ENCODE measurements around the gene PREPL.
"Not testable (repeated sequence)": the region's sequence is repeated elsewhere in the genome, so short reads cannot be mapped to it uniquely, and the experiment has no call there.

Gene PREPL

DNA sequence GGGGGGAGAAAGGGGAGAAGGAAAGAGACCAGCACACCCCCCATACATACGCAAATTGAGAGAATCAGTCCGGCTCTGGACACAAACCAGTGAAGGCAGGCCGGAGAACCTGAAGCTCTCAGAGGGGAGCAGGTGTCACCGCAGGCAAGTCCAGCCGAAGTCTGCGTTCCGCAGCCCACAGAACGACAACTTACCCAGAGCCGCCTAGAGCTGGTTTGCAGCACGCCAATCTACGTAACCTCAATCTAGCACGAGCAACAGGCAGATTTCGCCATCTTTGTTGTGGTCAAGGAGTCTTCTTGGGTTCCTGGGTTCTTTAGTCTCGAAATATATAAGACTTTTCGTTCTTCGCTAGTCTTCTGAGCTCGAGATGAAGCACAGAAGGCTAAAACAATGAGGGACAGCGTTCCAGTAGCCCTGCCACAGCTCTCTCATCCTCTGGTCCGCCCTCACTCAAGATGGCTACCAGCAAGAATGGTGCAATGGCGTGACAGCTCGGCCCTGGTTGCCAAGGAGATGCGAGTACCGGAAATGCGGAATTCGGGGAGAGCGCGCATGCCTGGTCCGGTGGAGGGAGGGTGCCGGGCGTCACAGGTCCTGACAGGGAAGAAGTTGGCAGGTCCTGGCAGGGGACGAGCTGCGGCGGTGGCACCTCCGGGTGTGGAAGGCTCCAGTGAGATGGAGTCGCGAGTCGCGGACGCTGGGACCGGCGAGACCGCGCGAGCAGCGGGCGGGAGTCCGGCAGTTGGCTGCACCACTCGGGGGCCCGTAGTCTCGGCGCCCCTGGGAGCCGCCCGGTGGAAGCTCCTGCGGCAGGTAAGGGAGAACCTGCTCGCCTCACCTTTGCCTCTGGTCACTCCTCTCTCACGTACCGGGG lies at the start of gene PREPL, which contains the start of gene CAMKMT:
Gene PREPL (minus strand): TSS at position 165 of the 877 bp plus-strand sequence. CDS start 15,152 bp downstream, outside the sequence.
Gene CAMKMT (plus strand): TSS at position 618 of the 877 bp plus-strand sequence.
- peak; percentile 94 for DNase-seq

- DNase-seq, result no peak
Measured at GRCh38 chr2:44398243-44398897, 37.1 kb upstream of the PREPL start.

- DNase-seq, result no peak
Measured at GRCh38 chr2:44397447-44398175, 36.3 kb upstream of the PREPL start.

GRCh38 chr2:44392338-44392943 lies 31.1 kb upstream of the PREPL start:
- peak; percentile 51 for DNase-seq

DNA sequence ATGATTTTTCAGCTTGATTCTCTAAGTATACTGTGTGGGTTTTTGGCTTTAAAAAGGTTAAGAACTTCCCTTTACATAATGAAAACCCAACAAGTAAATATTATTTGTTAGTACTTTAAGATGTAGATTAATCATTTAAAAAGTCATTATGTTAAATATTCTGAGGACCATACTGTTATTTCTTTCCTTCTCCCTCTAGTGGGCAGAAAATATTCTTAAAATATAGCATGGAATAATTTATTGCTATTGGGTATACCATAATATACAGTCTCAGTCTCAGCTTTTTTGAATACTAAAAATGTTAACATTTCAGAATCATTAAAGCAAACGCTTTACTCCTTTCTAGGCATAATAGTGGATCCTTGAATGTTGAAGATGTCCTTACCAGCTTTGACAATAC lies 28.6 kb upstream of the PREPL start:
- DNase-seq, result no peak

GRCh38 chr2:44388877-44389276 lies 27.6 kb upstream of the PREPL start:
- DNase-seq, result no peak

GRCh38 chr2:44385226-44385625 lies 23.9 kb upstream of the PREPL start:
- DNase-seq, result not testable (repeated sequence)

DNA sequence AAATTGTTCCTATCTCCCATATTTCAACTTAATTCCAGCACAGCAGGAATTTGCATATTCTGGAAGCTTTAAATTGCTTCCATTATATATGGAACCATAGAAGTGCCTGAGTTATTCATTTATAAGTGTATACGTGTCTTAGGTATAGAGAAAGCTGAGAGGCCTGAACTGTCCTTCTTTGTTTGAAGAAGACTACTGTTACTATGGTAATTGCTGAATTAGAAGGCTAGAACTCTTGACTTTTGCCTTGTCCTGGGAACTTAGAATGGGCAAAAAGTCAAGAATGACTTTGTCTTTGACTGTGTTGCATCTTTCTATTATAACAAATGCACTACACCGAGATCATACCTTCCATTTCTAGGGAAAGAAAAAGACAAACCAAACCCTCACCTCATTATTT lies 16.2 kb upstream of the PREPL start:
- DNase-seq, result no peak

GRCh38 chr2:44372246-44372645 lies 11.0 kb upstream of the PREPL start:
- DNase-seq, result no peak

GRCh38 chr2:44371445-44371844 lies 10.2 kb upstream of the PREPL start:
- no peak for DNase-seq

GRCh38 chr2:44369392-44369791 lies 8.1 kb upstream of the PREPL start:
- no peak for DNase-seq

DNA sequence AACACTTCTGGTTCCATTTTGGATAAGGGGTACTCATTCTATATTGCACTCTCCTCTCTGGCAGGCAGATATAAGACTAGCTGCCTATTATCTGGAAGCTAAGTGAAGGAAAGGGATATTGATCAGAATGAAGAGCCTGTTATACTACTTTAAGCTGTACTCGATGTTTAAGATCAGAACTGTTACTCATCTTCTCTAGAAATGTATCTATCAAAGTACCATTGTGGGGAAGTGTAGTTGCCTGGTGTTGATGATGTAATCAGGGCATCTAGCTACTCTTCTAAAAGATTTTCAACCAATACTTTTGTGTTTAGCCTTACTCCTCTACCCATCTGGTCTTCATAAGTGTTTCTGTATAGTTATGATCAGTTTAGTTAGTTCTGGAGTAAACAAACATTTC lies 6.3 kb upstream of the PREPL start:
- DNase-seq, result no peak

DNA sequence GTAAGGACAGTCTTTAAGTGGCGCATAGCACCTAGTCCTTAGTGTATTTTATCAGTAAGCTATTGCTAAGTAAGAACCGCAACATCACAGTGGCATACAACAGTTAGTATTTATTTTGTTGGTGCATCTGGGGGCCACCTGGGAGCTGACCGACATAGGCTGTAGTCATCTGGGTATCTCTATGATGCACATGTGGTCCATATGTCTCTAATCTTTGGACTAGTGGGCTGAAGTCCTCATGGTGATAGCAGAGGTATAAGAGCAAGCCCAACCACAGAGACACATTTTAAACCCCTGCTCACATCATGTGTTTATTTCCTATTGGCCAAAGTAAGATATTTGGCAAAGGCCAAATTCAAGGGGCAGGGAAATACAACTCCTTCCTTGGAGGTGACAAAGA lies 3.3 kb upstream of the PREPL start:
- DNase-seq, result no peak

GRCh38 chr2:44362207-44363015 lies 1.1 kb upstream of the PREPL start:
- DNase-seq, result peak; percentile 17

DNA sequence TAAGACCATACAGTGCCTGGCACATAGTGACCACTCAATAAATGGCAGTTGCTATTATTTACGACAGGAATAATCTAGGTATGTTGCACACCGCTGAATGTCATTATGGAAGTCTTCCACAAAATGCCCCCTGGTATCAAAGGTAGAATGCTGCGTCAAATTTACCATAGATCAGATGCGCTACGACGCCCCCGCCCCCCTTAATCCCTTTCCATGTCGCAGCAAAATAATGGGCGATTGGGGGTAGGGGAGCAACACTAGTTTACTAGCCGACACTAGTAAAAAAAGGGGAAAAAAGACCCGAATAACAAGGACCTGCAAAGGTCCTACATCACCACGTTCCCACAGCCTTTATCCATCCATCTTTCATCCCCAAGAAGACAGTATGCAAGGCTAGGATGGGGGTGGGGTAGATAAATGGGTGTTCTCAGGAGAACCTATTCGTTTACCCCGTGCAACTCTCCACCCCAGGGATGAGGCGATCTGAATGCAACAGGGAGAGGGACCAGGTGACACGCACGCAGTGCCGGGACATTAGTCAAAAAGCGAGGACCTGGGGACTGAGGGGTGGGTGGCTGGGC lies 455 bp downstream of the PREPL start:
- DNase-seq, result peak; percentile 36

DNA sequence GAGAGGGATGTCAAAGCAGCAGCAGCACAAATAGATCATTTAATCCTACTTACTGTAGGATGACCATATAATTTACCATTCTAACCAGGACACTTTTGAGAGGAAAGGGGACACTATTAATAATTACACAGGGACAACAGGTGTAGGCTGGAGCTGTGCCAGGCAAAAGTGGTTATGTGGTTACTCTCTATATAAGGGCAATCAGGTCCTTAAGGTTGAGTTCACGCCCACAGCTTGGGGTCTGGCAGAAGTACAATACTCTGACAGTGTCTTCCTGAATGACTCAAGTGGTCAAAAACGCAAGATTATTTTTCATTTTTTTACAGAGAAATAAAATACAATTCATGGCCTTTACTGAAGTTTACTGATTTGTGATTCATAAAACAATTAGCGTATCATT lies 2.8 kb downstream of the PREPL start:
- DNase-seq, result peak; percentile 77

- no peak for DNase-seq
Measured at GRCh38 chr2:44354761-44355160, 6.5 kb downstream of the PREPL start.

DNA sequence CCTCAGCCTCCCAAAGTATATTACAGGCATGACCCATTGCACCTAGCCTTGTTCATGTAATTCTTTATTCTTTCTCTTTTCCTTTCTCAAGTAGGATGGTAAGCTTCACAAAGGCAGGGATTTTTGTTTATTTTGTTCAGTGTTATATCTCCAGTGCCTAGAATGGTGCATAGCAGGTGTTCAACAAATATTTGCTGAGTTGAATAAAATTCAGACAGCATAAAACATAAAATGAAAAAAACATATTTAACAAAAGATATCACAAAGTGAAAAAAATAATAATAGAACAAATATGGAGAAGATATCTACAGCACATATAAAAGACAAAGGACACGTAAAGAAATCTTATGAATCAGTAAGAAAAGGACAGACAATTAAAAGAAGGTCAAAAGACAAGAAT lies 8.8 kb downstream of the PREPL start:
- DNase-seq, result no peak

DNA sequence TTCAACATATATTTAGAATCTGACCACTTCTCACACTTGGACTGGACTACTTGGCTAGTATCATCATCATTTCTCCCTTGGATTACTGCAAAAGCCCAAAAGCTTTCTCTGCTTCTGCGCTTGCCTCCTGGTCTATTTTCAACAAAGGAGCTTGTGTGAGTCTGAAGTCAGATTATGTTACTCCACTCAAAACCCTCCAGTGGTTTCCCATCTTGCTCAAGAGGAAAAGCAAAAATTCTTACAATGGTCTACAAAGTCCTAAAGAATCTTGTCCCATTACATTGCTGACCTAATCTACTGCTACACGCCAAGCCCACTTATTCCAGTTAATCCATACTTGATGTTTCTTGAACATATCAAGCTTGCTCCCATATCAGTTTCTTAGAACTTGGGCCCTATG lies 9.6 kb downstream of the PREPL start:
- no peak for DNase-seq

DNA sequence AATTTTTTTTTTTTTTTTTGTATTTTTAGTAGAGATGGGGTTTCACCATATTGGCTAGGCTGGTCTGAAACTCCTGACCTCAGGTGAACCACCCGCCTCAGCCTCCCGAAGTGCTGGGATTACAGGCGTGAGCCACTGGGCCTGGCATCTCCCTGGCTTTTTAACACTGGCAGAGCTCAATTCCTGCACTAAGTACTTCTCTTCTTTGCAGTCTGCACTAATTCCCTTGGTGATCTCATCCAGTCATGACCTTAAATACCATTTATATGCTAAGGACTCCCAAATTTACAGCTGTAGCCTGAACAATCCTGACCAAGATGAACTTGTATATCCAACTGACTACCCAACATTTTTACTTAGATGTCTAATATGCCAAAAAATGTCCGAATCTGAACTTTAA lies 10.2 kb downstream of the PREPL start:
- no peak for DNase-seq

- DNase-seq, result no peak
Measured at GRCh38 chr2:44349506-44349905, 11.8 kb downstream of the PREPL start.

GRCh38 chr2:44348400-44348799 lies 12.9 kb downstream of the PREPL start:
- DNase-seq, result no peak

Measured in NCI-H1105 treated with DMSO at 0.1 percent for 48 hours (cell line).